Measurements from ENCODE around the gene DNAAF5. TPM values are rescaled to one million over a fixed set of nuclear protein-coding genes. Genes with fewer than 3 reads are reported as not detected.

DNAAF5 gene
- total RNA-seq, 1 experiment from 2014 or later, result 37.6 TPM

- H3K4me3 Mint-ChIP-seq (ENCODE audit: unreplicated experiment), result no peak overlapping the region
- CTCF ChIA-PET, result interaction anchor here (1.0 to 1.2 kb wide), 2 partner anchors 9 to 443 kb away, joined by 4 to 5 read pairs; no protein-coding TSS in a partner anchor
- H3K27me3 Mint-ChIP-seq (ENCODE audit: insufficient read depth, unreplicated experiment), result no peaks in the 10 kb centered on the region
- TF ChIP-seq, protein P1, sequence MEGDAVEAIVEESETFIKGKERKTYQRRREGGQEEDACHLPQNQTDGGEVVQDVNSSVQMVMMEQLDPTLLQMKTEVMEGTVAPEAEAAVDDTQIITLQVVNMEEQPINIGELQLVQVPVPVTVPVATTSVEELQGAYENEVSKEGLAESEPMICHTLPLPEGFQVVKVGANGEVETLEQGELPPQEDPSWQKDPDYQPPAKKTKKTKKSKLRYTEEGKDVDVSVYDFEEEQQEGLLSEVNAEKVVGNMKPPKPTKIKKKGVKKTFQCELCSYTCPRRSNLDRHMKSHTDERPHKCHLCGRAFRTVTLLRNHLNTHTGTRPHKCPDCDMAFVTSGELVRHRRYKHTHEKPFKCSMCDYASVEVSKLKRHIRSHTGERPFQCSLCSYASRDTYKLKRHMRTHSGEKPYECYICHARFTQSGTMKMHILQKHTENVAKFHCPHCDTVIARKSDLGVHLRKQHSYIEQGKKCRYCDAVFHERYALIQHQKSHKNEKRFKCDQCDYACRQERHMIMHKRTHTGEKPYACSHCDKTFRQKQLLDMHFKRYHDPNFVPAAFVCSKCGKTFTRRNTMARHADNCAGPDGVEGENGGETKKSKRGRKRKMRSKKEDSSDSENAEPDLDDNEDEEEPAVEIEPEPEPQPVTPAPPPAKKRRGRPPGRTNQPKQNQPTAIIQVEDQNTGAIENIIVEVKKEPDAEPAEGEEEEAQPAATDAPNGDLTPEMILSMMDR (IDR thresholded peaks at IDR 0.05; ENCODE audit: unreplicated experiment), result no peak
- BruUV-seq (replicated peaks), result no TSS peak
- intact Hi-C loops (cut with micrococcal nuclease), result no loop called here
- POLR2A ChIA-PET, result no interaction called here
- H3K36me3 Mint-ChIP-seq (ENCODE audit: insufficient read depth, unreplicated experiment), result peaks cover 69% of the 10 kb centered on the region
- no peak overlapping the region for H3K27ac Mint-ChIP-seq (ENCODE audit: low read depth, unreplicated experiment)
- no peaks in the 10 kb centered on the region for H3K9me3 Mint-ChIP-seq (ENCODE audit: unreplicated experiment)
- no peak for DNase-seq (ENCODE audit: unreplicated experiment)
- no peaks in the 10 kb centered on the region for H3K4me1 Mint-ChIP-seq (ENCODE audit: insufficient read depth, unreplicated experiment)
Measured at GRCh38 chr7:765383-765782, 38.9 kb downstream of the DNAAF5 start.

GRCh38 chr7:767580-767940 lies 41.1 kb downstream of the DNAAF5 start:
- intact Hi-C loops (cut with micrococcal nuclease), result no loop called here
- peaks cover 78% of the 10 kb centered on the region for H3K36me3 Mint-ChIP-seq (ENCODE audit: insufficient read depth, unreplicated experiment)
- H3K4me1 Mint-ChIP-seq (ENCODE audit: insufficient read depth, unreplicated experiment), result no peaks in the 10 kb centered on the region
- TF ChIP-seq, protein P1 (IDR thresholded peaks at IDR 0.05; ENCODE audit: unreplicated experiment), result no peak
- no peaks in the 10 kb centered on the region for H3K27me3 Mint-ChIP-seq (ENCODE audit: insufficient read depth, unreplicated experiment)
- H3K27ac Mint-ChIP-seq (ENCODE audit: low read depth, unreplicated experiment), result peak overlapping the region; percentile 94
- no peaks in the 10 kb centered on the region for H3K9me3 Mint-ChIP-seq (ENCODE audit: unreplicated experiment)
- ChIA-PET CTCF (interaction anchor here (0.6 to 2.2 kb wide), 7 partner anchors 8 to 449 kb away, joined by 3 to 10 read pairs (median 4); no protein-coding TSS in a partner anchor), POLR2A (interaction anchor here (0.7 to 2.4 kb wide), 16 partner anchors 29 to 575 kb away, joined by 3 to 18 read pairs (median 5); partner anchors contain the start of genes DNAAF5, FAM20C, PDGFA and PRKAR1B)
- DNase-seq (ENCODE audit: unreplicated experiment), result peak; percentile 85
- BruUV-seq (replicated peaks), result no TSS peak
- H3K4me3 Mint-ChIP-seq (ENCODE audit: unreplicated experiment), result peak overlapping the region; percentile 79

- Mint-ChIP-seq H3K36me3 (ENCODE audit: insufficient read depth, unreplicated experiment) (peaks cover 76% of the 10 kb centered on the region), H3K4me1 (ENCODE audit: insufficient read depth, unreplicated experiment) (no peaks in the 10 kb centered on the region), H3K4me3 (ENCODE audit: unreplicated experiment) (peak overlapping the region; percentile 79), H3K27me3 (ENCODE audit: insufficient read depth, unreplicated experiment) (no peaks in the 10 kb centered on the region), H3K9me3 (ENCODE audit: unreplicated experiment) (no peaks in the 10 kb centered on the region), H3K27ac (ENCODE audit: low read depth, unreplicated experiment) (peak overlapping the region; percentile 94)
- POLR2A ChIA-PET, result interaction anchor here (0.7 to 2.4 kb wide), 17 partner anchors 30 to 576 kb away, joined by 3 to 18 read pairs (median 5); partner anchors contain the start of genes DNAAF5, FAM20C, GET4 and PDGFA
- intact Hi-C loops (cut with micrococcal nuclease), result no loop called here
- CTCF ChIA-PET, result interaction anchor here (0.6 to 2.2 kb wide), 7 partner anchors 8 to 450 kb away, joined by 3 to 10 read pairs (median 5); no protein-coding TSS in a partner anchor
- TF ChIP-seq, protein P1 (IDR thresholded peaks at IDR 0.05; ENCODE audit: unreplicated experiment), result no peak
- peak; percentile 95 for DNase-seq (ENCODE audit: unreplicated experiment)
- no TSS peak for BruUV-seq (replicated peaks)
Measured at GRCh38 chr7:767941-768731, 41.6 kb downstream of the DNAAF5 start.

DNA sequence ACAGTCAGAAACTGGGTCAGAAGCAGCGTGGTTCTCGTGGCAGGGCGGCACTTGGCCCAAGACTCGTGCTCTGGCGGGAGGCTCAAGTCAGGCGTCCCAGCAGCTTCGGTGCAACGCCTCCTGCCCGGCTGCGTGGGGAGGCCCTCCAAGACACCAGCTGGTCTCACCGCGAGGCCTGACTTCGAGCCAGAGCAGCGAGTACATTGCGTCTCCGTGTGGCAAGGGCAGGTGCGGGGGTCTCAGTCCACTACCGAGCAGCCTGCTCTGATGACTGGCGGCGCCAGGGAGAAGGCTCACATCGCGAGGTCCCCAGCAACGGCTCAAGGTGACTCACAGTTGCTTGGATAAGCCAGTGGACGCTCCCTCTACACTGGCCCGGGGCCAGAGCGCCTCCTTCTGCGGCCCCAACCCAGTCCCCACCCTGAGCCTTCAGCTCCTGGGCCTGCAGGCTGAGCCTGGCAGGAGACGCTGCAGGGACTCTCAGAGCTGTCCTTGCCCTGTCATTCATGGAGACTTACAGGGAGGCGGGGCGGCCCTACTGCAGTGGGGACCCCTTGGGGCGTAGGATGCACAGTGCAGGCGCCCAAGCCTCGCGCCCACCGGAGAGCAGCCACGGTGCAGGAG lies 42.5 kb downstream of the DNAAF5 start:
- Mint-ChIP-seq H3K27ac (ENCODE audit: low read depth, unreplicated experiment) (no peak overlapping the region), H3K4me3 (ENCODE audit: unreplicated experiment) (peak overlapping the region; percentile 79)

More for the DNA sequence above, 42.5 kb downstream of the DNAAF5 start:
- TF ChIP-seq, protein P1 (IDR thresholded peaks at IDR 0.05; ENCODE audit: unreplicated experiment), result no peak
- BruUV-seq (replicated peaks), result TSS peak; percentile 31
- ChIA-PET CTCF (interaction anchor here (0.6 to 1.7 kb wide), 3 partner anchors 14 to 123 kb away, joined by 3 to 4 read pairs (median 4); no protein-coding TSS in a partner anchor), POLR2A (interaction anchor here (0.8 to 2.4 kb wide), 6 partner anchors 64 to 347 kb away, joined by 3 to 18 read pairs (median 6); partner anchors contain the start of genes GET4 and SUN1)
- Mint-ChIP-seq H3K4me1 (ENCODE audit: insufficient read depth, unreplicated experiment) (no peaks in the 10 kb centered on the region), H3K9me3 (ENCODE audit: unreplicated experiment) (no peaks in the 10 kb centered on the region), H3K36me3 (ENCODE audit: insufficient read depth, unreplicated experiment) (peaks cover 71% of the 10 kb centered on the region), H3K27me3 (ENCODE audit: insufficient read depth, unreplicated experiment) (no peaks in the 10 kb centered on the region)
- DNase-seq (ENCODE audit: unreplicated experiment), result no peak
- intact Hi-C loops (cut with micrococcal nuclease), result no loop called here
